Neural crest cell (in vitro differentiated cells): ENCODE data around the gene KAT6B. TPM values are rescaled to one million over a fixed set of nuclear protein-coding genes. Genes with fewer than 3 reads are reported as not detected.
"Not testable (repeated sequence)": the region's sequence is repeated elsewhere in the genome, so short reads cannot be mapped to it uniquely, and the experiment has no call there.

Experiments used
- DNase-seq: peaks from one replicate; pipeline ENCODE4 v3.0.0; 2021; ENCODE audit warnings: low read depth, mixed read lengths, low spot score
- H3K27ac Mint-ChIP-seq: one replicate; pipeline ENCODE4 v1.8.0; 2021; ENCODE audit warnings: mild to moderate bottlenecking, mixed read lengths; ENCODE audit not compliant: unreplicated experiment
- H3K27me3 Mint-ChIP-seq: 2 replicates; pipeline ENCODE4 v1.8.0; 2021; ENCODE audit warnings: low read depth, mild to moderate bottlenecking, mixed read lengths
- H3K36me3 Mint-ChIP-seq: 2 replicates; pipeline ENCODE4 v1.8.0; 2021; ENCODE audit warnings: low read depth, mild to moderate bottlenecking, mixed read lengths
- H3K4me1 Mint-ChIP-seq: 2 replicates; pipeline ENCODE4 v1.8.0; 2021; ENCODE audit warnings: mixed read lengths
- H3K4me3 Mint-ChIP-seq: one replicate; pipeline ENCODE4 v1.8.0; 2021; ENCODE audit warnings: mild to moderate bottlenecking, mixed read lengths
- H3K9me3 Mint-ChIP-seq: 2 replicates; pipeline ENCODE4 v1.8.0; 2021; ENCODE audit warnings: mixed read lengths
- total RNA-seq: library from RNA; stranded (reverse); gene quantifications from 2 replicates; pipeline ENCODE4 v1.2.1, GENCODE V29; 2021
- TF ChIP-seq, protein P1 (sequence below): fragments of 200-600 bp; sonication (generic); conservative IDR thresholded peaks from 2 replicates; pipeline ENCODE4 v1.5.0; 2021; ENCODE audit warnings: antibody characterized with exemption, mild to moderate bottlenecking

The KAT6B gene
- total RNA-seq, 1 donor from 2014 or later, result 34.2 TPM

DNA sequence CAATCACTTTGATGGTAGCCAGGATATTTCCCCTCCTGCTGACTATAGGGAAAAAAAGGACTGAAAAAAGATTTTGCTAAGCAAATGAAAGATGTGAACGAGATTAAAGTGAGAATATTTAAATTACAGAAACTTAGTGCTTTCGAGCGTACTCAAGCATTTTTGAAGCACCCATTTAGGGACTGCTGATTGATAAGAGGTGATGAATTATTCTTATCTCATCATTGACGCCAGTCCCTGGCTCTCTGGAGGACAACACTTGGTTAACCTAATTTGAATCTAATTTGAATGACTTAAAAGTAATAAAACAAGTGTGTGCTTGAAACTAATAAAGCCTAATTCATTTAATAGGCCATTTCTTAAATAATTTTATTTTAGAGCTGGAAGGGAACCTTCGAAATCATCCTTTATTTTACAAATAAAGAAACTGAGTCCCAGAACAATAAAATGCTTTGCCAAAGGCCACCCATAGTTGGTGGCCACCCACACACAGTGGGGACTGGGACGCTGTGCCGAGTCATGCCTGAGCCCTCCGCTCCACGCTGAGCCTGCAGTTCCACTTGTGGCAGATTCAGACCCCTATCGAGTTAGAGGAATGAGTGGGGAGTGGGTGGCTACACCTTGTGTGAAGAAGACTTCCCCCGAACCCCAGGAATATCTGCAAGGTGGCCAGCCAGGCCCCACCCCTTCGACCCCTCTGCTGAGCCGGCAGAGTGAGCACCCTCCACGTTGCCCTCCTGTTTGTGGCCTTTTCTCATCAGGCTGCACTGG lies 223.9 kb downstream of the KAT6B start:
- no peak overlapping the region for H3K27ac Mint-ChIP-seq
- no peaks in the 10 kb centered on the region for H3K9me3 Mint-ChIP-seq
- no peaks in the 10 kb centered on the region for H3K4me1 Mint-ChIP-seq

DNA sequence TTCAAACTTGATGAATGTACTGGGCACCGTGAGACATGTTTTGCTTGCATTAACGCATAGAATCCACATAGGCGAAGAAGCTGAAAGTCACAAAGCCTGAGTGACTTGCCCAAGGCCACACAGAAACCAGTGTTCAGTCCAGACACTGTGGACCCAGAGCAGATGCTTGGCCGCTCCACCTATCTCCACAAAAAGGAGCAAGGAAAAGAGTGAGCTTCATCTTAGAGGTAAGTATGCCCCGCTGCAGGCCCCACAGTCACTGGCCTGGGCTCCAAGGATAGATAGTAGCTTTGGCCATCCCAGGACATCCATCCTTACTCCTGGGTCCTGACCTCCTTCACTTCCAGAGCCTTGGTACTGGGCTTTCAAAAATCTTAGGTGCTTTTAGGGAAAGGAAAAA lies 224.9 kb downstream of the KAT6B start:
- DNase-seq, result no peak
- Mint-ChIP-seq H3K27me3 (no peaks in the 10 kb centered on the region), H3K4me3 (no peak overlapping the region), H3K27ac (no peak overlapping the region), H3K9me3 (no peaks in the 10 kb centered on the region), H3K4me1 (no peaks in the 10 kb centered on the region), H3K36me3 (no peaks in the 10 kb centered on the region)
- TF ChIP-seq, protein P1, sequence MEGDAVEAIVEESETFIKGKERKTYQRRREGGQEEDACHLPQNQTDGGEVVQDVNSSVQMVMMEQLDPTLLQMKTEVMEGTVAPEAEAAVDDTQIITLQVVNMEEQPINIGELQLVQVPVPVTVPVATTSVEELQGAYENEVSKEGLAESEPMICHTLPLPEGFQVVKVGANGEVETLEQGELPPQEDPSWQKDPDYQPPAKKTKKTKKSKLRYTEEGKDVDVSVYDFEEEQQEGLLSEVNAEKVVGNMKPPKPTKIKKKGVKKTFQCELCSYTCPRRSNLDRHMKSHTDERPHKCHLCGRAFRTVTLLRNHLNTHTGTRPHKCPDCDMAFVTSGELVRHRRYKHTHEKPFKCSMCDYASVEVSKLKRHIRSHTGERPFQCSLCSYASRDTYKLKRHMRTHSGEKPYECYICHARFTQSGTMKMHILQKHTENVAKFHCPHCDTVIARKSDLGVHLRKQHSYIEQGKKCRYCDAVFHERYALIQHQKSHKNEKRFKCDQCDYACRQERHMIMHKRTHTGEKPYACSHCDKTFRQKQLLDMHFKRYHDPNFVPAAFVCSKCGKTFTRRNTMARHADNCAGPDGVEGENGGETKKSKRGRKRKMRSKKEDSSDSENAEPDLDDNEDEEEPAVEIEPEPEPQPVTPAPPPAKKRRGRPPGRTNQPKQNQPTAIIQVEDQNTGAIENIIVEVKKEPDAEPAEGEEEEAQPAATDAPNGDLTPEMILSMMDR, result no peak

More for the DNA sequence above, 223.9 kb downstream of the KAT6B start:
- H3K36me3 Mint-ChIP-seq, result no peaks in the 10 kb centered on the region
- no peak for DNase-seq
- TF ChIP-seq, protein P1, result no peak
- no peak overlapping the region for H3K4me3 Mint-ChIP-seq
- no peaks in the 10 kb centered on the region for H3K27me3 Mint-ChIP-seq

DNA sequence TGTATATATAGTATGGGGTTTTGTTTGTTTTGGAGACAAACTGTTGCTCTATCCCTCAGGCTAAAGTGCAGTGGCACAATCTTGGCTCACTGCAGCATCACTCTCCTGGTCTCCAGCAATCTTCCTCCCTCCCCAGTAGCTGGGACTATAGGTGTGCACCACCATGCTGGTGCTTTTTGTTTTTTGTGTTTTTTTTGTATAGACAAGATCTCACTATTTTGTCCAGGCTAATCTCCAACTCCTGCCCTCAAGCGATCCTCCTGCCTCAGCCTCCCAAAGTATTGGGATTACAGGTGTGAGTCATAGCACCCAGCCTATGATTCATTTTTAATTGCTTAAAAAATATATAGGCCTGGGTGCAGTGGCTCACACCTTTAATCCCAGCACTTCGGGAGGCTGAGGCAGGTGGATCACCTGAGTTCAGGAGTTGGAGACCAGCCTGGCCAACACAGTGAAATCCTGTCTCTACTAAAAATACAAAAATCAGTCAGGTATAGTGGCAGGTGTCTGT lies 229.6 kb downstream of the KAT6B start:
- not testable (repeated sequence) for H3K27me3 Mint-ChIP-seq

DNA sequence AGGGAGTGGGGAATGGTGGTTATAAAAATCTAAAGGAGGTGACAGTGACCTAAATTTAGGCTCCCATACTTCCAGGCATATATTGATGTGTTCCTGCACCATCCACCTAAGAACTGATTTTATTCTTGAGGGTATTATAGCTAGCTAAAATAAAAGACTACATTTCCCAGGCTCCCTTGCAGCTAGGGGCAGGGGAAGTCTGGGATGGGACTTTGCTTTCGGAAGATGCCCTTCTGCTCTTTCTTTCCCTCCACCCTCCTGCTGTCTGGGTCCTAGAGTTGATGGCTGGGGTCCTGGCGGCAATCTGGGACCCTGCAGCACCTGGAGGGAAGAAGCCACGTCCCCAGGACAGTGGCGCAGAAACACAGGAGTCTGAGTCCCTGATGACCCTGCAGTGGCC lies 231.3 kb downstream of the KAT6B start:
- Mint-ChIP-seq H3K27me3 (no peaks in the 10 kb centered on the region), H3K27ac (no peak overlapping the region), H3K4me3 (no peak overlapping the region), H3K36me3 (no peaks in the 10 kb centered on the region), H3K9me3 (no peaks in the 10 kb centered on the region), H3K4me1 (no peaks in the 10 kb centered on the region)
- TF ChIP-seq, protein P1, result no peak
- no peak for DNase-seq

More for the DNA sequence above, 229.6 kb downstream of the KAT6B start:
- not testable (repeated sequence) for H3K36me3 Mint-ChIP-seq, DNase-seq, H3K4me1 Mint-ChIP-seq, H3K4me3 Mint-ChIP-seq, H3K9me3 Mint-ChIP-seq, H3K27ac Mint-ChIP-seq

DNA sequence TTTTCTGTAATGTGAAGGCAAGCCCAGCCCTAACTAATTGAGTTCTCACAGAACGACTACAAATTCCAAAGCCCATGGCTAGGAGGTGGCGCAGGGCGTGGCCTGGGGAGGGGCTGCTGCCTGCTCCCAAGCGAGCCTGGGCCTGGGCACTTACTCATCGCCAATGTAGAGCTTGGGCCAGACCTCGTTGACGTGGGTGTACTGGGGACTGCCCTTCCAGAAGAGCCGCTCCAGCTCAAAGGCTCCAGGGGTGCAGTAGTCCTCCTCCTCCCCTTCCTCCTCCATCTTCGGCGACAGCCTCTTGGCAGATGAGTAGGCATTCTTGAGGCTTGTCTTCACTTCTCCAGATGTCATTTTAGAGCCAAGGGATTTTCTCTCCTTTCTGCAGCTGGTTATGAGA lies 231.8 kb downstream of the KAT6B start:
- no peak overlapping the region for H3K27ac Mint-ChIP-seq
- H3K27me3 Mint-ChIP-seq, result no peaks in the 10 kb centered on the region
- TF ChIP-seq, protein P1, result no peak
- H3K36me3 Mint-ChIP-seq, result no peaks in the 10 kb centered on the region
- no peaks in the 10 kb centered on the region for H3K4me1 Mint-ChIP-seq
- no peak for DNase-seq
- no peaks in the 10 kb centered on the region for H3K9me3 Mint-ChIP-seq
- H3K4me3 Mint-ChIP-seq, result no peak overlapping the region
